Kidney (tissue), 14 donors: ENCODE data around the gene TCF12. TPM values are rescaled to one million over a fixed set of nuclear protein-coding genes. Genes with fewer than 3 reads are reported as not detected.
A peak's percentile ranks its signal among the peaks of the same experiment; 100 is the strongest.

Source experiments
- DNase-seq, 5 donors: peaks; one replicate each; pipeline ENCODE4 v3.0.0-alpha.2; 2013 to 2020
- FAIRE-seq: peaks from 2 replicates; lab custom pipeline; 2012; peaks lifted over from hg19 to GRCh38; lab: Jason Lieb, UNC
- H3K27ac ChIP-seq, 2 donors: one replicate each; pipeline ENCODE4 v1.7.0; 2013; ENCODE audit warnings: low read depth in 2 of 2, low read length in 2 of 2, inconsistent platforms in 1 of 2
- H3K27me3 ChIP-seq: one replicate; pipeline ENCODE4 v1.7.1; 2013; ENCODE audit warnings: low read length, inconsistent platforms; ENCODE audit not compliant: control insufficient read depth, insufficient read depth
- H3K36me3 ChIP-seq, 3 donors: one replicate each; pipeline versions ENCODE4 v1.7.0 to v1.7.1; 2013; ENCODE audit warnings: low read length in 3 of 3, control low read depth in 1 of 3, inconsistent platforms in 1 of 3; ENCODE audit not compliant: insufficient read depth in 3 of 3, control insufficient read depth in 2 of 3
- H3K4me1 ChIP-seq, 3 donors: one replicate each; pipeline versions ENCODE4 v1.7.0 to v1.7.1; 2013; ENCODE audit warnings: low read length in 3 of 3, inconsistent platforms in 1 of 3, low read depth in 1 of 3; ENCODE audit not compliant: control insufficient read depth in 2 of 3, insufficient read depth in 2 of 3
- H3K4me3 ChIP-seq, 3 donors: one replicate each; pipeline versions ENCODE4 v1.7.0 to v1.8.1; 2013; ENCODE audit warnings: low read length in 3 of 3, control low read depth in 1 of 3, inconsistent platforms in 1 of 3
- H3K9ac ChIP-seq, 3 donors: one replicate each; pipeline versions ENCODE4 v1.7.0 to v1.7.1; 2013; ENCODE audit warnings: low read length in 3 of 3, control low read depth in 1 of 3, inconsistent platforms in 1 of 3
- H3K9me3 ChIP-seq, 3 donors: one replicate each; pipeline versions ENCODE4 v1.7.0 to v1.7.1; 2013; ENCODE audit warnings: low read length in 3 of 3, control low read depth in 1 of 3, inconsistent platforms in 1 of 3; ENCODE audit not compliant: control insufficient read depth in 2 of 3, insufficient read depth in 1 of 3
- CTCF ChIP-seq: IDR thresholded peaks from 3 replicates; pipeline ENCODE4 v1.5.1; 2012; ENCODE audit warnings: mild to moderate bottlenecking, moderate library complexity, borderline replicate concordance; ENCODE audit not compliant: insufficient read depth; ENCODE audit errors: extremely low read depth
- intact Hi-C: fragments of 100-400 bp; cut with DNase I; formaldehyde crosslinking; loops from one replicate; pipeline ENCODE4 v1.11.1; 2022
- polyA plus RNA-seq: library from polyadenylated mRNA; stranded (reverse); fragments of 350-450 nt; fragmentation: Illumina TruSeq; extraction: RNeasy Lipid Tissue Mini Kit (QIAGEN cat#74804); gene quantifications from one replicate; pipeline ENCODE4 v1.2.3, GENCODE V29; 2014; ENCODE audit warnings: low read depth, low replicate concordance; ENCODE audit not compliant: insufficient read depth
- total RNA-seq: library from RNA; stranded (reverse); fragmentation: NEBNext Ultra II Directional; extraction: Animal tissue kit (Norgen Biotek cat#: 25700); gene quantifications from one replicate; pipeline ENCODE4 v1.2.1, GENCODE V29; 2021
- donor health status: control.
- donor health status: control.
- donor health status: control.
- donor health status: control.
- donor health status: control.
- donor health status: DM: yes; HTN: yes; CAD: no.
- donor health status: Normal renal cell carcinoma (clear cell type).

TCF12 gene
- total and polyA plus RNA-seq, 2 donors from 2014 or later = 16.3 to 116 TPM

GRCh38 chr15:57054204-57054750 is 135.8 kb downstream of the TCF12 start:
- Histone ChIP-seq H3K27ac (peak overlapping the region in 1 of 2 donors; percentile 2), H3K4me1 (peaks cover 0 to 9% (median 1%) of the 10 kb centered on the region in 3 donors), H3K4me3 (no peak overlapping the region), H3K9ac (no peak overlapping the region), H3K36me3 (no peaks in the 10 kb centered on the region), H3K9me3 (no peaks in the 10 kb centered on the region), H3K27me3 (no peaks in the 10 kb centered on the region)
- intact Hi-C loops = no loop called here
- no peak for TF ChIP-seq CTCF
- peak in 2 of 5 donors; percentile 50 to 53 for DNase-seq
- FAIRE-seq = no peak

GRCh38 chr15:57056357-57056756 is 137.9 kb downstream of the TCF12 start:
- H3K9ac ChIP-seq = no peak overlapping the region
- no peaks in the 10 kb centered on the region for H3K27me3 ChIP-seq
- peaks cover 0 to 9% (median 0%) of the 10 kb centered on the region in 3 donors for H3K4me1 ChIP-seq
- no peak overlapping the region for H3K4me3 ChIP-seq
- TF ChIP-seq CTCF = no peak
- DNase-seq (no peak), FAIRE-seq (no peak)
- H3K27ac ChIP-seq = no peak overlapping the region
- no peaks in the 10 kb centered on the region for H3K9me3 ChIP-seq
- intact Hi-C loops = no loop called here
- H3K36me3 ChIP-seq = no peaks in the 10 kb centered on the region

GRCh38 chr15:57057134-57057930 is 138.9 kb downstream of the TCF12 start:
- no peaks in the 10 kb centered on the region for H3K27me3 ChIP-seq
- intact Hi-C loops = no loop called here
- H3K4me3 ChIP-seq = peak overlapping the region in 1 of 3 donors; percentile 39
- TF ChIP-seq CTCF = no peak
- no peaks in the 10 kb centered on the region for H3K9me3 ChIP-seq
- peaks cover 0 to 9% (median 0%) of the 10 kb centered on the region in 3 donors for H3K4me1 ChIP-seq
- H3K36me3 ChIP-seq = no peaks in the 10 kb centered on the region
- DNase-seq (no peak), FAIRE-seq (no peak)
- no peak overlapping the region for H3K9ac ChIP-seq
- peak overlapping the region in 1 of 2 donors; percentile 8 for H3K27ac ChIP-seq
